Measurements from ENCODE around the gene COL1A1.

Gene COL1A1

DNA sequence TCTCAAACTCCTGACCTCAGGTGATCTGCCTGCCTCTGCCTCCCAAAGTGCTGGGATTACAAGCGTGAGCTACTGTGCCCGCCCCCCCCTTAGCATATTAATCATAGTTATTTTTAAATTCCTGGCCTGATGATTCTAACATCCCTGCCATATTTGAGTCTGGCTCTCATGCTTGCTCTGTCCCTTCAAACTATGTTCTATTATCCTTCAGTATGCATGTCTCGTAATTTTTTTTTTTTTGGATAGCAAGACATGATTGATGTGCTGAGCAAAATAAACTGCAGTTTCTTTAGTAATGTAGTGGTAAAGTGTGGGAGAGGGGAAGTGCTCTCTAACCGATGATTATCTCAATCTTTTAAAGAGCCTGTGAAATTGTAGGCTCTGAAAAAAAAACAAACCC lies 38.5 kb upstream of the COL1A1 start:
- Mint-ChIP-seq H3K27me3 (ENCODE audit: low read depth, poor library complexity) (peaks cover 3% of the 10 kb centered on the region), H3K4me1 (no peaks in the 10 kb centered on the region), H3K36me3 (ENCODE audit: low read depth) (no peaks in the 10 kb centered on the region), H3K9me3 (peaks cover 18% of the 10 kb centered on the region), H3K27ac (no peak overlapping the region), H3K4me3 (no peak overlapping the region)
- TF ChIP-seq, protein P1, sequence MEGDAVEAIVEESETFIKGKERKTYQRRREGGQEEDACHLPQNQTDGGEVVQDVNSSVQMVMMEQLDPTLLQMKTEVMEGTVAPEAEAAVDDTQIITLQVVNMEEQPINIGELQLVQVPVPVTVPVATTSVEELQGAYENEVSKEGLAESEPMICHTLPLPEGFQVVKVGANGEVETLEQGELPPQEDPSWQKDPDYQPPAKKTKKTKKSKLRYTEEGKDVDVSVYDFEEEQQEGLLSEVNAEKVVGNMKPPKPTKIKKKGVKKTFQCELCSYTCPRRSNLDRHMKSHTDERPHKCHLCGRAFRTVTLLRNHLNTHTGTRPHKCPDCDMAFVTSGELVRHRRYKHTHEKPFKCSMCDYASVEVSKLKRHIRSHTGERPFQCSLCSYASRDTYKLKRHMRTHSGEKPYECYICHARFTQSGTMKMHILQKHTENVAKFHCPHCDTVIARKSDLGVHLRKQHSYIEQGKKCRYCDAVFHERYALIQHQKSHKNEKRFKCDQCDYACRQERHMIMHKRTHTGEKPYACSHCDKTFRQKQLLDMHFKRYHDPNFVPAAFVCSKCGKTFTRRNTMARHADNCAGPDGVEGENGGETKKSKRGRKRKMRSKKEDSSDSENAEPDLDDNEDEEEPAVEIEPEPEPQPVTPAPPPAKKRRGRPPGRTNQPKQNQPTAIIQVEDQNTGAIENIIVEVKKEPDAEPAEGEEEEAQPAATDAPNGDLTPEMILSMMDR (IDR thresholded peaks at IDR 0.05) = no peak
- DNase-seq = no peak

DNA sequence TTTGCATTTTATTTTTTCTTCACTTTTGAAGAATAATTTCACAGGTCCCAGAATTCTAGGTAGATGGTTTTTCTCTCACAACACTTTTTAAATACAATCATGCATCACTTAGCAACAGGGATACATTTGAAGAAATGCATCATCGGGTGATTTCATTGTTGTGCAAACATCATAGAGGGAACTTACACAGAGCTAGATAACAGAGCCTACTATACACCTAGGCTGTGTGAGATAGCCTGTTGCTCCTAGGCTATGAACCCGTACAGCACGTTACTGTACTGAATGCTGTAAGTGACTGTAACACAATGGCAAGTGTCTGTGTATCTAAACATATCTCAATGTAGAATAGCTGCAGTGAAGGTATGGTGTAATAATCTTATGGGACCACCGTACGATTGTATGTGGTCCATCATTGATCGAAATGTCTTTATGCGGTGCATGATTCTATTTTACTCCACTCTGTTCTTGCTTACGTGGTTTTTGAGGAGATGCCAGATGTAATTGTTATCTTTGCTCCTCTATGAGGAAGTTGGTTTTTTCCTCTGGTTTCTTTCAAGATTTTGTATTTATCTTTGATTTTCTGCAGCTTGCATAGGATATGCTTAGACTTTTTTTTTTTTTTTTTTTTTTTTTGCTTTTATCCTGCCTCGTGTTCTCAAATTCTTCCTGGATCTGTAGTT lies 37.3 kb upstream of the COL1A1 start:
- H3K27ac Mint-ChIP-seq = no peak overlapping the region

DNA sequence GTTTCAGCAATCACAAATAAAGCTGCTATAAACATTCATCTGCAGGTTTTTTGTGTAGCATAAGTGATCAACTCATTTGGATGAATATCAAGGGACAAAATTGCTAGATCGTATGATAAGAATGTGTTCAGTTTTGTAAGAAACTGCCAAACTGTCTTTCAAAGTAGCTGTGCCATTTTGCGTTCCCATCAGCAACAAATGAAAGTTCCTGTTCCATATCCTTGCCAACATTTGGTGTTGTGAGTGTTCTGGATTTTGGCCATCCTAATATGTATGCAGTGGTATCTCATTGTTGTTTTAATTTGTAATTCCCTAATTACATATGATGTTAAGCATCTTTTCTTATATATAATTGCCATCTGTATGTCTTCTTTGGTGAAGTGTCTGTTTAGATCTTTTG lies 36.5 kb upstream of the COL1A1 start:
- H3K4me3 Mint-ChIP-seq = no peak overlapping the region
- TF ChIP-seq, protein P1 (IDR thresholded peaks at IDR 0.05) = no peak
- no peak for DNase-seq
- peaks cover 34% of the 10 kb centered on the region for H3K9me3 Mint-ChIP-seq
- no peak overlapping the region for H3K27ac Mint-ChIP-seq
- no peaks in the 10 kb centered on the region for H3K4me1 Mint-ChIP-seq
- H3K27me3 Mint-ChIP-seq (ENCODE audit: low read depth, poor library complexity) = peaks cover 3% of the 10 kb centered on the region
- no peaks in the 10 kb centered on the region for H3K36me3 Mint-ChIP-seq (ENCODE audit: low read depth)

More for the DNA sequence above, 37.3 kb upstream of the COL1A1 start:
- Mint-ChIP-seq H3K4me1 (no peaks in the 10 kb centered on the region), H3K9me3 (peaks cover 29% of the 10 kb centered on the region), H3K27me3 (ENCODE audit: low read depth, poor library complexity) (peaks cover 3% of the 10 kb centered on the region), H3K4me3 (no peak overlapping the region), H3K36me3 (ENCODE audit: low read depth) (no peaks in the 10 kb centered on the region)
- DNase-seq = no peak
- TF ChIP-seq, protein P1 (IDR thresholded peaks at IDR 0.05) = no peak

DNA sequence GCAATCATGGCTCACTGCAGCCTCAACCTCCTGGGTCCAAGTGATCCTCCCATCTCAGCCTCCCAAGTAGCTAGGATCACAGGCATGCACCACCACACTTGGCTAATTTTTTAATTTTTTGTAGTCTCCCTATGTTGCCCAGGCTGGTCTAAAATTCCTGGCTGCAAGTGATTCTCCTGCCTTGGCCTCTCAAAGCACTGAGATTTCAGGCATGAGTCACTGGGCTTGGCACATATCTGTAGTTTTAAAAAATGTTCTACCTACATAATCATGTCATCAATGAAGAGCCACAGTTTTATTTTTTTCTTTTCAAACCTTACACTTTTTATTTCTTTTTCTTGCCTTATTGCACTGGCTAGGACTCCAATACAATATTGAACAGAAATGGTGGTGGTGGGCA lies 33.1 kb upstream of the COL1A1 start:
- H3K4me1 Mint-ChIP-seq = no peaks in the 10 kb centered on the region
- TF ChIP-seq, protein P1 (IDR thresholded peaks at IDR 0.05) = no peak
- DNase-seq = no peak
- H3K36me3 Mint-ChIP-seq (ENCODE audit: low read depth) = no peaks in the 10 kb centered on the region
- H3K9me3 Mint-ChIP-seq = peaks cover 34% of the 10 kb centered on the region
- H3K27me3 Mint-ChIP-seq (ENCODE audit: low read depth, poor library complexity) = peaks cover 23% of the 10 kb centered on the region
- H3K27ac Mint-ChIP-seq = no peak overlapping the region
- no peak overlapping the region for H3K4me3 Mint-ChIP-seq

DNA sequence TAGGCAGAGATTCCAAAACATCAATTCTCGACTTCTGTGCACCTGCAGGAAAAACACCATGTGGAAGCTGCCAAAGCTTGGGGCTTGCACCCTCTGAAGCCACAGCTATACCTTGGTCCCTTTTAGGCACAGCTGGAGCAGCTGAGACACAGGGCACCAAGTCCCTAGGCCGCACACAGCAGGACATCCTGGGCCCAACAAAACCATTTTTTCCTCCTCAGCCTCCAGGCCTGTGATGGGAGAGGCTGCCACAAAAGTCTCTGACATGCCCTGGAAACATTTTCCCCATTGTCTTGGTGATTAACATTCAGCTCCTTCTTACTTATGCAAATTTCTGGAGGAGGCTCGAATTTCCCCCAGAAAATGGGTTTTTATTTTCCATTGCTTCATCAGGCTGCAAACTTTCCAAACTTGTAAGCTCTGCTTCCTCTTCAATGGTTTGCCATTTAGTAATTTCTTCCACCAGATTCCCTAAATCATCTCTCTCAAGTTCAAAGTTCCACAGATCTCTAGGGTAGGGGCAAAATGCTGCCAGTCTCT lies 24.3 kb upstream of the COL1A1 start:
- no peak overlapping the region for H3K4me3 Mint-ChIP-seq
- peaks cover 21% of the 10 kb centered on the region for H3K27me3 Mint-ChIP-seq (ENCODE audit: low read depth, poor library complexity)
- TF ChIP-seq, protein P1 (IDR thresholded peaks at IDR 0.05) = no peak
- no peak for DNase-seq
- peaks cover 9% of the 10 kb centered on the region for H3K4me1 Mint-ChIP-seq
- peaks cover 42% of the 10 kb centered on the region for H3K9me3 Mint-ChIP-seq
- H3K36me3 Mint-ChIP-seq (ENCODE audit: low read depth) = peaks cover 5% of the 10 kb centered on the region
- no peak overlapping the region for H3K27ac Mint-ChIP-seq

DNA sequence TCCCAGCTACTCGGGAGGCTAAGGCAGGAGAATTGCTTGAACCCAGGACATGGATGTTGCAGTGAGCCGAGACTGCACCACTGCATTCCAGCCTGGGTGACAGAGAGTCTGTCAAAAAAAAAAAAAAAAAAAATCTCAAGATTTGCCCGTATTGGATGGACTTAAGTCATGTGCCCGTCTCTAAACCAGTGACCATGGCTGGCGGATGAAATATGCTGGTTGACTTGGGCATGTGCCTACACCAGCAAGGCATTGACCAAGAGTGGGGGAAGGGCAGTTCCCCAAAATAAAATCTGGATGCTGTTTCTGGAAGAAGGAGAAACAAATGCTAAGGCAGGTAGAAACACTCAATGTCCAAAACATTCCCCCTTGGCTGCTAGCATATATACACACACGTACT lies 21.5 kb upstream of the COL1A1 start:
- H3K36me3 Mint-ChIP-seq (ENCODE audit: low read depth) = peaks cover 5% of the 10 kb centered on the region
- H3K4me1 Mint-ChIP-seq = peaks cover 38% of the 10 kb centered on the region
- H3K4me3 Mint-ChIP-seq = no peak overlapping the region
- H3K27me3 Mint-ChIP-seq (ENCODE audit: low read depth, poor library complexity) = peaks cover 13% of the 10 kb centered on the region
- H3K27ac Mint-ChIP-seq = no peak overlapping the region
- peaks cover 33% of the 10 kb centered on the region for H3K9me3 Mint-ChIP-seq
- DNase-seq = no peak
- TF ChIP-seq, protein P1 (IDR thresholded peaks at IDR 0.05) = no peak
